ENCODE results near the gene PCDHGA6. TPM values are rescaled to one million over a fixed set of nuclear protein-coding genes. Genes with fewer than 3 reads are reported as not detected.

The PCDHGA6 gene
- total and polyA plus RNA-seq, 9 of the 15 experiments (the other 6 are each of a cell fraction or from before 2014, with no cell fraction given): 0.01 to 0.18 (median 0.09) TPM; not detected in 1

- Histone ChIP-seq H3K4me3 (peak within 1 kb of the TSS; percentile 36), H3K9me3 (replicated peaks; ENCODE audit: control insufficient read depth, insufficient read depth, low read depth, low read length) (no peaks in the 10 kb centered on the region), H3K36me3 (ENCODE audit: control insufficient read depth, insufficient read depth, low read length) (no peaks in the 10 kb centered on the region), H3K4me2 (ENCODE audit: insufficient read depth, low read length) (peak within 1 kb of the TSS; percentile 69), H3K27ac (ENCODE audit: extremely low read depth, low read depth, low read length) (no peak within 1 kb of the TSS), H3K79me2 (ENCODE audit: control insufficient read depth, insufficient read depth, low read length) (no peaks in the 10 kb centered on the region), H3K27me3 (ENCODE audit: control insufficient read depth in 2 of 2, insufficient read depth in 2 of 2, low read length in 2 of 2) (peaks cover 9 to 25% of the 10 kb centered on the region in 2 experiments; a peak in 4 of 5 replicates), H4K20me1 (replicated peaks; ENCODE audit: control insufficient read depth, insufficient read depth, low read length) (no peaks in the 10 kb centered on the region), H3K4me1 (replicated peaks in 1 of 2; ENCODE audit: control insufficient read depth in 2 of 2, insufficient read depth in 2 of 2, low read length in 2 of 2) (peaks cover 0 to 9% of the 10 kb centered on the region in 2 experiments; a peak in 2 of 5 replicates), H3K9ac (ENCODE audit: insufficient read depth in 1 of 2, low read depth in 2 of 2, low read length in 2 of 2) (peak within 1 kb of the TSS in 1 of 2 experiments; percentile 69; a peak in 1 of 4 replicates), H2AFZ (ENCODE audit: low read depth, low read length) (peak within 1 kb of the TSS; percentile 67), H3K9me1 (ENCODE audit: control insufficient read depth, insufficient read depth, low read length) (no peaks in the 10 kb centered on the region)
- FAIRE-seq (peak; percentile 89), ATAC-seq (peak; percentile 95), DNase-seq (ENCODE audit: extremely low read depth in 1 of 4, low spot score in 3 of 4) (peak in 3 of 4 experiments; percentile 30 to 42 (median 35))
- in situ Hi-C loops (cut with MboI): no loop called here
- BruUV-seq (replicated peaks): no TSS peak
- ChIA-PET CTCF (ENCODE audit: low intra/inter-chr PET ratio) (interaction anchor here (0.9 kb wide), 1 partner anchor 181 kb away, joined by 5 read pairs; no protein-coding TSS in a partner anchor), POLR2A (no interaction called here)
- intact Hi-C loops (cut with micrococcal nuclease): no loop called here
- 3% methylated on average over 37 of the region's 37 CpGs for WGBS (ENCODE audit: insufficient coverage, low coverage, missing lambda C conversion rate)
- TF ChIP-seq, protein P1, sequence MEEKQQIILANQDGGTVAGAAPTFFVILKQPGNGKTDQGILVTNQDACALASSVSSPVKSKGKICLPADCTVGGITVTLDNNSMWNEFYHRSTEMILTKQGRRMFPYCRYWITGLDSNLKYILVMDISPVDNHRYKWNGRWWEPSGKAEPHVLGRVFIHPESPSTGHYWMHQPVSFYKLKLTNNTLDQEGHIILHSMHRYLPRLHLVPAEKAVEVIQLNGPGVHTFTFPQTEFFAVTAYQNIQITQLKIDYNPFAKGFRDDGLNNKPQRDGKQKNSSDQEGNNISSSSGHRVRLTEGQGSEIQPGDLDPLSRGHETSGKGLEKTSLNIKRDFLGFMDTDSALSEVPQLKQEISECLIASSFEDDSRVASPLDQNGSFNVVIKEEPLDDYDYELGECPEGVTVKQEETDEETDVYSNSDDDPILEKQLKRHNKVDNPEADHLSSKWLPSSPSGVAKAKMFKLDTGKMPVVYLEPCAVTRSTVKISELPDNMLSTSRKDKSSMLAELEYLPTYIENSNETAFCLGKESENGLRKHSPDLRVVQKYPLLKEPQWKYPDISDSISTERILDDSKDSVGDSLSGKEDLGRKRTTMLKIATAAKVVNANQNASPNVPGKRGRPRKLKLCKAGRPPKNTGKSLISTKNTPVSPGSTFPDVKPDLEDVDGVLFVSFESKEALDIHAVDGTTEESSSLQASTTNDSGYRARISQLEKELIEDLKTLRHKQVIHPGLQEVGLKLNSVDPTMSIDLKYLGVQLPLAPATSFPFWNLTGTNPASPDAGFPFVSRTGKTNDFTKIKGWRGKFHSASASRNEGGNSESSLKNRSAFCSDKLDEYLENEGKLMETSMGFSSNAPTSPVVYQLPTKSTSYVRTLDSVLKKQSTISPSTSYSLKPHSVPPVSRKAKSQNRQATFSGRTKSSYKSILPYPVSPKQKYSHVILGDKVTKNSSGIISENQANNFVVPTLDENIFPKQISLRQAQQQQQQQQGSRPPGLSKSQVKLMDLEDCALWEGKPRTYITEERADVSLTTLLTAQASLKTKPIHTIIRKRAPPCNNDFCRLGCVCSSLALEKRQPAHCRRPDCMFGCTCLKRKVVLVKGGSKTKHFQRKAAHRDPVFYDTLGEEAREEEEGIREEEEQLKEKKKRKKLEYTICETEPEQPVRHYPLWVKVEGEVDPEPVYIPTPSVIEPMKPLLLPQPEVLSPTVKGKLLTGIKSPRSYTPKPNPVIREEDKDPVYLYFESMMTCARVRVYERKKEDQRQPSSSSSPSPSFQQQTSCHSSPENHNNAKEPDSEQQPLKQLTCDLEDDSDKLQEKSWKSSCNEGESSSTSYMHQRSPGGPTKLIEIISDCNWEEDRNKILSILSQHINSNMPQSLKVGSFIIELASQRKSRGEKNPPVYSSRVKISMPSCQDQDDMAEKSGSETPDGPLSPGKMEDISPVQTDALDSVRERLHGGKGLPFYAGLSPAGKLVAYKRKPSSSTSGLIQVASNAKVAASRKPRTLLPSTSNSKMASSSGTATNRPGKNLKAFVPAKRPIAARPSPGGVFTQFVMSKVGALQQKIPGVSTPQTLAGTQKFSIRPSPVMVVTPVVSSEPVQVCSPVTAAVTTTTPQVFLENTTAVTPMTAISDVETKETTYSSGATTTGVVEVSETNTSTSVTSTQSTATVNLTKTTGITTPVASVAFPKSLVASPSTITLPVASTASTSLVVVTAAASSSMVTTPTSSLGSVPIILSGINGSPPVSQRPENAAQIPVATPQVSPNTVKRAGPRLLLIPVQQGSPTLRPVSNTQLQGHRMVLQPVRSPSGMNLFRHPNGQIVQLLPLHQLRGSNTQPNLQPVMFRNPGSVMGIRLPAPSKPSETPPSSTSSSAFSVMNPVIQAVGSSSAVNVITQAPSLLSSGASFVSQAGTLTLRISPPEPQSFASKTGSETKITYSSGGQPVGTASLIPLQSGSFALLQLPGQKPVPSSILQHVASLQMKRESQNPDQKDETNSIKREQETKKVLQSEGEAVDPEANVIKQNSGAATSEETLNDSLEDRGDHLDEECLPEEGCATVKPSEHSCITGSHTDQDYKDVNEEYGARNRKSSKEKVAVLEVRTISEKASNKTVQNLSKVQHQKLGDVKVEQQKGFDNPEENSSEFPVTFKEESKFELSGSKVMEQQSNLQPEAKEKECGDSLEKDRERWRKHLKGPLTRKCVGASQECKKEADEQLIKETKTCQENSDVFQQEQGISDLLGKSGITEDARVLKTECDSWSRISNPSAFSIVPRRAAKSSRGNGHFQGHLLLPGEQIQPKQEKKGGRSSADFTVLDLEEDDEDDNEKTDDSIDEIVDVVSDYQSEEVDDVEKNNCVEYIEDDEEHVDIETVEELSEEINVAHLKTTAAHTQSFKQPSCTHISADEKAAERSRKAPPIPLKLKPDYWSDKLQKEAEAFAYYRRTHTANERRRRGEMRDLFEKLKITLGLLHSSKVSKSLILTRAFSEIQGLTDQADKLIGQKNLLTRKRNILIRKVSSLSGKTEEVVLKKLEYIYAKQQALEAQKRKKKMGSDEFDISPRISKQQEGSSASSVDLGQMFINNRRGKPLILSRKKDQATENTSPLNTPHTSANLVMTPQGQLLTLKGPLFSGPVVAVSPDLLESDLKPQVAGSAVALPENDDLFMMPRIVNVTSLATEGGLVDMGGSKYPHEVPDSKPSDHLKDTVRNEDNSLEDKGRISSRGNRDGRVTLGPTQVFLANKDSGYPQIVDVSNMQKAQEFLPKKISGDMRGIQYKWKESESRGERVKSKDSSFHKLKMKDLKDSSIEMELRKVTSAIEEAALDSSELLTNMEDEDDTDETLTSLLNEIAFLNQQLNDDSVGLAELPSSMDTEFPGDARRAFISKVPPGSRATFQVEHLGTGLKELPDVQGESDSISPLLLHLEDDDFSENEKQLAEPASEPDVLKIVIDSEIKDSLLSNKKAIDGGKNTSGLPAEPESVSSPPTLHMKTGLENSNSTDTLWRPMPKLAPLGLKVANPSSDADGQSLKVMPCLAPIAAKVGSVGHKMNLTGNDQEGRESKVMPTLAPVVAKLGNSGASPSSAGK (IDR thresholded peaks at IDR 0.05): no peak
- TF ChIP-seq, protein P2, sequence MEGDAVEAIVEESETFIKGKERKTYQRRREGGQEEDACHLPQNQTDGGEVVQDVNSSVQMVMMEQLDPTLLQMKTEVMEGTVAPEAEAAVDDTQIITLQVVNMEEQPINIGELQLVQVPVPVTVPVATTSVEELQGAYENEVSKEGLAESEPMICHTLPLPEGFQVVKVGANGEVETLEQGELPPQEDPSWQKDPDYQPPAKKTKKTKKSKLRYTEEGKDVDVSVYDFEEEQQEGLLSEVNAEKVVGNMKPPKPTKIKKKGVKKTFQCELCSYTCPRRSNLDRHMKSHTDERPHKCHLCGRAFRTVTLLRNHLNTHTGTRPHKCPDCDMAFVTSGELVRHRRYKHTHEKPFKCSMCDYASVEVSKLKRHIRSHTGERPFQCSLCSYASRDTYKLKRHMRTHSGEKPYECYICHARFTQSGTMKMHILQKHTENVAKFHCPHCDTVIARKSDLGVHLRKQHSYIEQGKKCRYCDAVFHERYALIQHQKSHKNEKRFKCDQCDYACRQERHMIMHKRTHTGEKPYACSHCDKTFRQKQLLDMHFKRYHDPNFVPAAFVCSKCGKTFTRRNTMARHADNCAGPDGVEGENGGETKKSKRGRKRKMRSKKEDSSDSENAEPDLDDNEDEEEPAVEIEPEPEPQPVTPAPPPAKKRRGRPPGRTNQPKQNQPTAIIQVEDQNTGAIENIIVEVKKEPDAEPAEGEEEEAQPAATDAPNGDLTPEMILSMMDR (IDR thresholded peaks at IDR 0.05 in 2 of 3, conservative IDR thresholded peaks at IDR 0.05 in 1 of 3; ENCODE audit: insufficient read depth in 2 of 3, low read depth in 1 of 3, low read length in 3 of 3): peak; percentile 58 to 73 (median 64)
- no peak for TF ChIP-seq LCOR (CRISPR knock-in tag; IDR thresholded peaks at IDR 0.05)
These were observed 9.0 kb downstream of the PCDHGA6 start, which contains the start of gene PCDHGA7 for GRCh38 chr5:141382469-141383294. PCDHGA7 (plus strand) TSS chr5:141382742; CDS start chr5:141382900, 158 bp downstream.
